Pericardium fibroblast (primary cell): ENCODE measurements around the gene ADAMTS1. TPM values are rescaled to one million over a fixed set of nuclear protein-coding genes. Genes with fewer than 3 reads are reported as not detected.

ENCODE experiments used
- total RNA-seq: library from RNA; depleted of rRNA; stranded (reverse); fragments of >200 nt; gene quantifications from 2 replicates; pipeline ENCODE4 v1.2.3, GENCODE V29; 2015

Gene ADAMTS1
- total RNA-seq, result 73.5 and 154 TPM in 2 replicates

GRCh38 chr21:26845066-26845758, at the start of gene ADAMTS1:
ADAMTS1 (minus strand) TSS chr21:26845409; CDS start chr21:26844954, 455 bp downstream.

Other genes with a start within 250 kb of the ADAMTS1 start
- gene ADAMTS5, start 121.7 kb upstream of the ADAMTS1 start, total RNA-seq, result 4.4 and 17.4 TPM in 2 replicates